Neural progenitor cell (in vitro differentiated cells): Measurements from ENCODE around the gene ZNF622. TPM values are rescaled to one million over a fixed set of nuclear protein-coding genes. Genes with fewer than 3 reads are reported as not detected.

Source experiments
- DNase-seq: peaks from one replicate; pipeline ENCODE4 v3.0.0-alpha.2; 2016; ENCODE audit warnings: low spot score
- H2AFZ ChIP-seq: fragments of 200-600 bp; sonication (generic); replicated peaks from 2 replicates; pipeline ENCODE4 v1.6.1; 2016; ENCODE audit warnings: antibody characterized with exemption
- H3F3A ChIP-seq: fragments of 200-600 bp; sonication (generic); 2 replicates; pipeline ENCODE4 v1.6.1; 2016; ENCODE audit warnings: antibody characterized with exemption, low read depth
- H3K27ac ChIP-seq: fragments of 200-600 bp; sonication (generic); 2 replicates; pipeline ENCODE4 v1.5.1; 2016; ENCODE audit warnings: mild to moderate bottlenecking
- H3K27me3 ChIP-seq: fragments of 200-600 bp; sonication (generic); 2 replicates; pipeline ENCODE4 v1.6.1; 2016; ENCODE audit warnings: mild to moderate bottlenecking, moderate library complexity
- H3K36me3 ChIP-seq: fragments of 200-600 bp; sonication (generic); 2 replicates; pipeline ENCODE4 v1.5.1; 2016
- H3K4me1 ChIP-seq: fragments of 200-600 bp; sonication (generic); 2 replicates; pipeline ENCODE4 v1.6.1; 2016; ENCODE audit warnings: mixed run types
- H3K4me2 ChIP-seq: fragments of 200-600 bp; sonication (generic); 2 replicates; pipeline ENCODE4 v1.6.1; 2016
- H3K4me3 ChIP-seq: fragments of 200-600 bp; sonication (generic); 2 replicates; pipeline ENCODE4 v1.5.1; 2016
- H3K79me2 ChIP-seq: fragments of 200-600 bp; sonication (generic); 2 replicates; pipeline ENCODE4 v1.6.1; 2016; ENCODE audit warnings: low read depth
- H3K9ac ChIP-seq: fragments of 200-600 bp; sonication (generic); 2 replicates; pipeline ENCODE4 v1.6.1; 2016
- H3K9me3 ChIP-seq: fragments of 200-600 bp; sonication (generic); 2 replicates; pipeline ENCODE4 v1.5.1; 2016; ENCODE audit warnings: low read depth
- H4K20me1 ChIP-seq: fragments of 200-600 bp; sonication (generic); 2 replicates; pipeline ENCODE4 v1.6.1; 2016; ENCODE audit warnings: low read depth
- H3K27ac Mint-ChIP-seq: 3 replicates; pipeline ENCODE4 v1.8.0; 2021; ENCODE audit warnings: mixed read lengths
- H3K27me3 Mint-ChIP-seq: 2 replicates; pipeline ENCODE4 v1.8.0; 2022; ENCODE audit warnings: low read depth, mild to moderate bottlenecking, inconsistent platforms, moderate library complexity, mixed read lengths; ENCODE audit not compliant: insufficient read depth
- H3K36me3 Mint-ChIP-seq: 3 replicates; pipeline ENCODE4 v1.8.0; 2021; ENCODE audit warnings: mixed read lengths
- H3K4me1 Mint-ChIP-seq: 3 replicates; pipeline ENCODE4 v1.8.0; 2021; ENCODE audit warnings: mixed read lengths
- H3K4me3 Mint-ChIP-seq: 3 replicates; pipeline ENCODE4 v1.8.0; 2021; ENCODE audit warnings: mild to moderate bottlenecking, moderate library complexity, mixed read lengths
- H3K9me3 Mint-ChIP-seq: 3 replicates; pipeline ENCODE4 v1.8.0; 2020; ENCODE audit warnings: mixed read lengths
- CTCF ChIP-seq: fragments of 200-600 bp; sonication (generic); IDR thresholded peaks from 2 replicates; pipeline ENCODE4 v1.5.1; 2017; ENCODE audit warnings: antibody characterized with exemption, mild to moderate bottlenecking
- EZH2 ChIP-seq: fragments of 200-600 bp; sonication (generic); IDR thresholded peaks from 2 replicates; pipeline ENCODE4 v1.6.1; 2017; ENCODE audit warnings: antibody characterized with exemption, mild to moderate bottlenecking, moderate library complexity
- EZH2phosphoT487 ChIP-seq: fragments of 200-600 bp; sonication (generic); IDR thresholded peaks from 2 replicates; pipeline ENCODE4 v1.6.1; 2017; ENCODE audit warnings: antibody characterized with exemption
- total RNA-seq: library from RNA; depleted of rRNA; stranded (reverse); fragments of >200 nt; gene quantifications from 2 replicates; pipeline ENCODE4 v1.2.3, GENCODE V29; 2015; ENCODE audit warnings: low replicate concordance

ZNF622 gene
- total RNA-seq, 1 donor from 2014 or later: 14.6 TPM

GRCh38 chr5:16490911-16491310 lies 25.3 kb upstream of the ZNF622 start:
- H3K9ac ChIP-seq: no peak overlapping the region
- H3K27ac ChIP-seq: no peak overlapping the region
- Mint-ChIP-seq H3K9me3 (peaks cover 7% of the 10 kb centered on the region), H3K4me1 (no peaks in the 10 kb centered on the region), H3K36me3 (no peaks in the 10 kb centered on the region), H3K4me3 (no peak overlapping the region), H3K27ac (no peak overlapping the region), H3K27me3 (no peaks in the 10 kb centered on the region)
- no peaks in the 10 kb centered on the region for H4K20me1 ChIP-seq
- H3K4me2 ChIP-seq: no peak overlapping the region
- TF ChIP-seq EZH2: no peak
- no peak for TF ChIP-seq CTCF
- no peak for TF ChIP-seq EZH2phosphoT487
- no peak overlapping the region for H2AFZ ChIP-seq
- no peaks in the 10 kb centered on the region for H3K79me2 ChIP-seq
- no peaks in the 10 kb centered on the region for H3K36me3 ChIP-seq
- no peaks in the 10 kb centered on the region for H3K4me1 ChIP-seq
- no peaks in the 10 kb centered on the region for H3F3A ChIP-seq
- no peak for DNase-seq
- H3K4me3 ChIP-seq: no peak overlapping the region
- no peaks in the 10 kb centered on the region for H3K27me3 ChIP-seq
- H3K9me3 ChIP-seq: no peaks in the 10 kb centered on the region

DNA sequence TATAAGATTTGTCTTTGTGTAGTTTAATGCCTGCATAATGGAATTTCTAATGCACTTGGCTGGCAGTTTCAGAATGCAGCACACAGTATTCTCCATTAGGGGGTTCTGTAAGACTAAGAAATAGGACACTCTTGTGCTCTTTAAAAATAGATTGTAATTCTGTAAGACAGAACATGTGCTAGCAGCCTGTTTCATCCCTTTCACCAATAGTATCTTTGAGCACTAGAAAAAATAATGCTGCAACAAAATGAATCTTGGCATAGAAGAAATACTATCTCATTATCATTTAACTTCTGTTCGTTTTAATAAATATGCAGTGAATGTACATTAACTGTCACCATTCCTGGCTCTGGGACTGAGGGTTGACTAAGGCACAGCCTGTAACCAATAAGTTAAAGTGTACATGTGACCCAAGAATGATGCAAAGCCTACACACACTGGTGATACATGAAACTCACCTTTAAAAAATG lies 23.8 kb upstream of the ZNF622 start:
- no peaks in the 10 kb centered on the region for H3K79me2 ChIP-seq
- no peak overlapping the region for H3K27ac ChIP-seq
- H3K4me3 Mint-ChIP-seq: no peak overlapping the region
- H3K9ac ChIP-seq: no peak overlapping the region
- H3K27ac Mint-ChIP-seq: no peak overlapping the region
- H3K9me3 Mint-ChIP-seq: no peaks in the 10 kb centered on the region
- H4K20me1 ChIP-seq: no peaks in the 10 kb centered on the region
- H3K27me3 ChIP-seq: no peaks in the 10 kb centered on the region
- H3K4me3 ChIP-seq: no peak overlapping the region
- DNase-seq: peak; percentile 53
- H3F3A ChIP-seq: no peaks in the 10 kb centered on the region
- H3K36me3 Mint-ChIP-seq: no peaks in the 10 kb centered on the region
- no peak overlapping the region for H2AFZ ChIP-seq
- H3K36me3 ChIP-seq: no peaks in the 10 kb centered on the region
- TF ChIP-seq CTCF (peak; percentile 76), EZH2 (no peak)
- no peaks in the 10 kb centered on the region for H3K9me3 ChIP-seq
- no peak overlapping the region for H3K4me2 ChIP-seq
- no peaks in the 10 kb centered on the region for H3K4me1 ChIP-seq
- H3K4me1 Mint-ChIP-seq: no peaks in the 10 kb centered on the region
- H3K27me3 Mint-ChIP-seq: no peaks in the 10 kb centered on the region

GRCh38 chr5:16487456-16487855 lies 21.9 kb upstream of the ZNF622 start:
- no peak for TF ChIP-seq EZH2
- no peak for TF ChIP-seq CTCF
- TF ChIP-seq EZH2phosphoT487: no peak
- Histone ChIP-seq H3F3A (no peaks in the 10 kb centered on the region), H3K4me1 (no peaks in the 10 kb centered on the region), H3K27ac (no peak overlapping the region), H3K4me2 (no peak overlapping the region), H3K79me2 (no peaks in the 10 kb centered on the region), H3K4me3 (no peak overlapping the region), H2AFZ (no peak overlapping the region), H3K36me3 (no peaks in the 10 kb centered on the region), H3K9me3 (no peaks in the 10 kb centered on the region), H4K20me1 (no peaks in the 10 kb centered on the region), H3K9ac (no peak overlapping the region), H3K27me3 (no peaks in the 10 kb centered on the region)
- DNase-seq: no peak
- Mint-ChIP-seq H3K27me3 (no peaks in the 10 kb centered on the region), H3K9me3 (no peaks in the 10 kb centered on the region), H3K4me3 (no peak overlapping the region), H3K36me3 (no peaks in the 10 kb centered on the region), H3K27ac (no peak overlapping the region), H3K4me1 (no peaks in the 10 kb centered on the region)
